ENCODE data around the gene ST3GAL2. TPM values are rescaled to one million over a fixed set of nuclear protein-coding genes. Genes with fewer than 3 reads are reported as not detected.
"Not testable (repeated sequence)": the region's sequence is repeated elsewhere in the genome, so short reads cannot be mapped to it uniquely, and the experiment has no call there.

The ST3GAL2 gene
- total and polyA plus RNA-seq, 5 donors = 13.3 to 21.3 (median 18.9) TPM

DNA sequence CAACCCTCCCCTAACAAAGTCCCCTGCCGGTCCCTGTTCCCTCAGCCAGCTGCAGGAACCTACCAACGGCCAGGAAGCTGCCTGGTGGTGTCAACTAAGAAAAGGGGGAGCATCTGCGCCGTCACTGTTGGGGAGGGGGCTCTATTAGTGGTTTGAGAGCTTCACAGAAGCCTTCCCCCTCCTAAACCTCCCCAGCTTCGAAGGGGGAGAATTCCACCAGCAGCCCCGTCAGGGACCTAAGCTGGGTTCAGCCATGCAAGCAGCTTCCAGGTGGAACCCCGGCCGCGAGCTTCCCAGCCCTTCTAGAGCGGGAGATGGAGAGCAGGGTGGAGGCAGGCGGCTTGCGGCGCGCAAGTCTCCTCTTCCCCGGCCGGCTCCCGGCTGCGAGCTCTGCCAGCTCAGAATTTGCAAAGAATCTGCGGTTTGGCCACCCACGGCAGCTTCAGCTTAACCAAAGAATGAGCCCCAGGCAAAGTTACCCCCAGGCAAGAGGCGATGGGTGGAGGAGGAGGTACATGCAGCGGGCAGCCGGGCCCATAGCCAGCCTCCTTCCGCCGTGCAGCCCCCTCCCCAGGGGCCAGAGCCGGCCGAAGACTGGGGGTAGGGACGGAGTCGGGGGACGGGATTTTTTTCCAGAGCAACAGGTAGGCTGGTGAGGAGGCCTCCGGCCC is 58.5 kb downstream of the ST3GAL2 start:
- intact Hi-C loops (cut with DNase I) = loop anchor here in 2 of 4 donors (10.0 kb wide), 1 partner anchor 54 kb away; the partner anchor contains the start of gene ST3GAL2 (in 2 of the 2)

DNA sequence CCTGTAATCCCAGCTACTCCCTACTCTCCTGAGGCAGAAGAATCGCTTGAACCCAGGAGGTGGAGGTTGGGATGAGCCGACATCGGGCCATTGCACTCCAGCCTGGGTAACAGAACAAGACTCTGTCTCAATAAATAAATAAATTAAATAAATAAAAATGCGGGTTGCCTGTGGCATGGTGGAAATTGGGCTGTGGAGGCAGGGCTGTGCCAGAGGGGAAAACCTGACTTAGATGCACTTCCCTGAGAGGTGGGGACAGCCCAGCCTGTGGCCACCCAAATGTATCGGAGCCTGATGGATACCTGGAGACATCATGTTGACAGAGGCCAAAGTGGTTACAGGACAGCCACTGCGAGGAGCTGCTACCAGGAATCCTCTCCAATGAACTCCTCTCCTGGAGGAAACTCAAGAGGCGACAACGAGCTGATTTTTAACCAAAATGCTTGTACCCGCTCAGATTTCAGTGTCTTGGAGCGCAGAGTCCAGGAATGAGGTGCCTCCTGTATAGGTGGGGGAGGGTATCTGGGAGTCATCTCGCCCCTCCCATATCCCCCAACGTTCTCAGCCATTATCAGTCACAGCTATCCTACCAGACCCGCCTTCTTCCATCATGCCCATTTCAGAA is 59.9 kb downstream of the ST3GAL2 start:
- intact Hi-C loops (cut with DNase I) = loop anchor here in 2 of 4 donors (10.0 kb wide), 2 partner anchors 146 to 276 kb away; partner anchors contain the start of genes COG4 (in 1 of the 2) and SF3B3 (in 1 of the 2)
- no peak for ATAC-seq

More for the DNA sequence above, 58.5 kb downstream of the ST3GAL2 start:
- ATAC-seq = peak; percentile 35 to 42
- H3K27me3 ChIP-seq (ENCODE audit: control insufficient read depth, insufficient read depth) = no peaks in the 10 kb centered on the region
- H3K4me3 ChIP-seq (ENCODE audit: low read length) = peak overlapping the region; percentile 57
- no peaks in the 10 kb centered on the region for H3K4me1 ChIP-seq (ENCODE audit: control insufficient read depth, insufficient read depth, low read length)
- H3K9me3 ChIP-seq (ENCODE audit: control insufficient read depth, low read length) = no peaks in the 10 kb centered on the region
- H3K27ac ChIP-seq (ENCODE audit: low read length) = peak overlapping the region; percentile 76
- DNase-seq = peak; percentile 59 to 83 (median 77)
- WGBS = 1% methylated on average over 31 of the region's 31 CpGs

DNA sequence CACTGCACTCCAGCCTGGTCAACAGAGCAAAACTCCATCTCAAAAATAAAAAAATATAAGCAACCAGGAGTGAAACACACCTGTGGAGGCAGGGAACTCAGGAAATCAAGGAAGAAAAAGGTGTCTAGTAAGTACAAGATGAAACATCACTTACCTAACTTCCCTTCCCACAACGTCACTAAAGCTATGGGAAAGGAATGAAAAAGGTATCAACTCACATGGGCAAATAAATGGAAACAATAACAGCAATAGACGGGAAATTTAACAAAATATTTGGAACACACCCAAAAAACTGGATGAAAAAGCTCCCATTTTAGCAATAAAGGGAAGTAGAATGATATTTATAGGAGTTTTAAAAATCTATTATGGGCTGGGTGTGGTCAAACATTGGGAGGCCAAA is 61.1 kb downstream of the ST3GAL2 start:
- 71% methylated on average over 2 of the region's 2 CpGs for WGBS
- Histone ChIP-seq H3K9me3 (ENCODE audit: control insufficient read depth, low read length) (no peaks in the 10 kb centered on the region), H3K4me1 (ENCODE audit: control insufficient read depth, insufficient read depth, low read length) (no peaks in the 10 kb centered on the region), H3K4me3 (ENCODE audit: low read length) (no peak overlapping the region), H3K27ac (ENCODE audit: low read length) (no peak overlapping the region), H3K27me3 (ENCODE audit: control insufficient read depth, insufficient read depth) (no peaks in the 10 kb centered on the region)
- intact Hi-C loops (cut with DNase I) = loop anchor here in 2 of 4 donors (10.0 kb wide), 2 partner anchors 147 to 277 kb away; partner anchors contain the start of genes COG4 (in 1 of the 2) and SF3B3 (in 1 of the 2)
- DNase-seq (no peak), ATAC-seq (no peak)

More for the DNA sequence above, 59.9 kb downstream of the ST3GAL2 start:
- WGBS = 83% methylated on average over 13 of the region's 13 CpGs
- H3K4me1 ChIP-seq (ENCODE audit: control insufficient read depth, insufficient read depth, low read length) = no peaks in the 10 kb centered on the region
- no peaks in the 10 kb centered on the region for H3K9me3 ChIP-seq (ENCODE audit: control insufficient read depth, low read length)
- no peak overlapping the region for H3K4me3 ChIP-seq (ENCODE audit: low read length)
- H3K27me3 ChIP-seq (ENCODE audit: control insufficient read depth, insufficient read depth) = no peaks in the 10 kb centered on the region
- no peak overlapping the region for H3K27ac ChIP-seq (ENCODE audit: low read length)
- DNase-seq = no peak

DNA sequence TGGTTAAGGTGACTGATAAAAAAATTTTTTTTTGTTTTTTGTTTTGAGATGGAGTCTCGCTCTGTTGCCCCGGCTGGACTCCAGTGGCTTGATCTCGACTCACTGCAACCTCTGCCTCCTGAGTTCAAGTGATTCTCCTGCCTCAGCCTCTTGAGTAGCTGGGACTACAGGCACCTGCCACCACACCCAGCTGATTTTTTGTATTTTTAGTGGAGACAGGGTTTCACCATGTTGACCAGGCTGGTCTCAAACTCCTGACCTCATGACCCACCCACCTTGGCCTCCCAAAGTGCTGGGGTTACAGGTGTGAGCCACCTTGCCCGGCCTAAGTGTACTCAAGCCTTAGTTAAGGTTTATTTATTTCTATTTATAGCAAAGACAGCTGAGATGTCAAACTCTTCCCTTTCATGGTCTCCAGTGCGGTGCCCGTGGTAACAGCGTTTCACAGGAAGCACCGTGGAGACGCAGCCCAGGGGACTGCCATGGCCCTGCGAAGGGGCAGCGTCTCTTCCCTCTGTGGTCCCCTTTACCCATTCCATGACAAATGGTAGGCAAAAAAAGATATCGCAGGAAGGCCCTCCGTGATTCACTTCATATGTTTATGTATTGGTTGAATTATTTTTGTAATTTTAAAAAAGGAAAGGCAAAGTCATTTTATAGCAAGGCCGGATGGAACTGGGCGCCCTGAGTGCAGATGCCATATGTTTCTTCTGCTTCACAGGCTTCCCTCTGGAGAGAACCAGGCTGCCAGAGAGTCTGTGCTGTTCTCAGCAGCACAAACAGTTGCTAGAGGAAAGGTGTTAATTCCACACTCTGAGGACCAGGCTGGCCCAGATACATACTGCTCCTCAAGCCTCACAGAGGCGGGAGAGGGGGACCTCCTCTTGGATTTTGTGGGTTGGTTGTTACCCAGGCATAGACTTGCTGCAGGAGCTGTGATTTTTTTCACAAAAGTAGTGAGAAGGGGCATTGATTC is 63.0 kb downstream of the ST3GAL2 start:
- no peaks in the 10 kb centered on the region for H3K4me1 ChIP-seq (ENCODE audit: control insufficient read depth, insufficient read depth, low read length)
- H3K9me3 ChIP-seq (ENCODE audit: control insufficient read depth, low read length) = no peaks in the 10 kb centered on the region
- H3K4me3 ChIP-seq (ENCODE audit: low read length) = no peak overlapping the region
- 86% methylated on average over 16 of the region's 16 CpGs for WGBS
- no peaks in the 10 kb centered on the region for H3K27me3 ChIP-seq (ENCODE audit: control insufficient read depth, insufficient read depth)
- intact Hi-C loops (cut with DNase I) = loop anchor here in 2 of 4 donors (10.0 kb wide), 2 partner anchors 149 to 279 kb away; partner anchors contain the start of genes COG4 (in 1 of the 2) and SF3B3 (in 1 of the 2)
- DNase-seq (peak in 1 of 3 donors; percentile 37), ATAC-seq (no peak)
- H3K27ac ChIP-seq (ENCODE audit: low read length) = no peak overlapping the region

DNA sequence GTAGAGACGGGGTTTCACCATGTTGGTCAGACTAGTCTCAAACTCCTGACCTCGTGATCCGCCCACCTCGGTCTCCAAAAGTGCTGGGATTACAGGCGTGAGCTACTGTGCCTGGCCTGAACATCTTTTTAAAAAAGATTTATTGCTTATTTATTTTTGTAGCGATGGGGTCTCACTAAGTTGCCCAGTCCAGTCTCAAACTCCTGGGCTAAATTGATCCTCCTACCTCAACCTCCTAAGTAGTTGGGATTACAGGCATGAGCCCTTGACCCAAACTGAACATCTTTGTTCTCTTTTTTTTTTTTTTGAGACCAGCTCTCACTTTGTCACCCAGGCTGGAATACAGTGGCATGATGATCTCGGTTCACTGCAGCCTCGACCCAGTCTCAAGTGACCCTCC is 64.7 kb downstream of the ST3GAL2 start:
- intact Hi-C loops (cut with DNase I) = loop anchor here in 2 of 4 donors (10.0 kb wide), 2 partner anchors 151 to 281 kb away; partner anchors contain the start of genes COG4 (in 1 of the 2) and SF3B3 (in 1 of the 2)

DNA sequence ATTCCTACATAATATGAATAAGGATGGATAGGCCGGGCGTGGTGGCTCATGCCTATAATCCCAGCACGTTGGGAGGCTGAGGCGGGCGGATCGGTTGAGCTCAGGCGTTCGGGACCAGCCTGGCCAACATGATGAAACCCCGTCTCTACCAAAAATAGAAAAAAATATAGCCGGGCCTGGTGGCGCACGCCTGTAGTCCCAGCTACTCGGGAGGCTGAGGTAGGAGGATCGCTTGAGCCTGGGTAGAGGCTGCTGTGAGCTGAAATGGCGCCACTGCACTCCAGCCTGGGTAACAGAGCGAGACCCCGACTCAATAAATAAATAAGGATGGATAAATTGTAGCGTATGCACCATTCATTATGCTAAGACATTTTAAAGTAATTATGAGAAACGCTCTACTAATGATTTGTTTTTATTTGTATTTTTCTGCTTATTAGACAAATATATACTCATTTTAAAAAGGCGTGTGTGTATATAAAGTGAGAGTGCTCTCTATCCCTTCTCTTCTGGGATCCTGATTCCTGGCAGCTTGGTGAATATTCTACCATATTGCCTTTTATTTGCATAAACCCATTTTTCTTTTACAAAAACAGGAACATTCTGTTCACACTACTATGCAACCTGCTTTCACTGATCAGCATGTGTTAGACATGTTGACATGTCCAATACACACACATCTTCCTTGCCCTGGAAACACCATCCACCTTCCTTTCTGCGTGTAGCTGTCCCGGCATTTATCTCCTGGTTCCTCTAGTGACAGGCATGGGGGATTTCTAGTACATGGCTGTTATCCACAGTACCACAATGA is 65.8 kb downstream of the ST3GAL2 start:
- DNase-seq = no peak
- no peak for ATAC-seq
- intact Hi-C loops (cut with DNase I) = loop anchor here in 2 of 4 donors (10.0 kb wide), 2 partner anchors 152 to 282 kb away; partner anchors contain the start of genes COG4 (in 1 of the 2) and SF3B3 (in 1 of the 2)

More for the DNA sequence above, 64.7 kb downstream of the ST3GAL2 start:
- peak in 1 of 3 donors; percentile 11 for DNase-seq
- ATAC-seq = no peak
- H3K4me1 ChIP-seq (ENCODE audit: control insufficient read depth, insufficient read depth, low read length) = no peaks in the 10 kb centered on the region
- H3K9me3 ChIP-seq (ENCODE audit: control insufficient read depth, low read length) = no peaks in the 10 kb centered on the region
- no peaks in the 10 kb centered on the region for H3K27me3 ChIP-seq (ENCODE audit: control insufficient read depth, insufficient read depth)
- H3K4me3 ChIP-seq (ENCODE audit: low read length) = no peak overlapping the region
- WGBS = 96% methylated on average over 8 of the region's 8 CpGs
- no peak overlapping the region for H3K27ac ChIP-seq (ENCODE audit: low read length)

DNA sequence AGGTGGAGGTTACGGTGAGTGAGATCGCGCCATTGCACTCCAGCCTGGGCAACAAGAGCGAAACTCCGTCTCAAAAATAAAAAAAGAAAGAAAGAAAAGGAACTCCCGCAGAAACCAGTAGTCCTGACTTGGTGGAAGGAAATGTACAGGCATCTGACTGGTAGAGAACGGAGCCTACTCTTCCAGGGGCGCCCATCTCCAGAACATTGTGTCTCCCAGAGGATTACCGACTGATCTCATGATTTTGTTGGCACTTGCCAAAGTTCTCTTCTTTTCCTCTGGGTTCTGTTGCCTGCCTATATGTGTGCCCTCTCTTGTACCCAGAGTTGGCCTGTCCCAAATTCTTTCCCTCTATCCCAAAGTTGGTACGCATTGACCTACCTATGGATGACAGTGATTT is 68.0 kb downstream of the ST3GAL2 start:
- ATAC-seq (no peak), DNase-seq (peak in 1 of 3 donors; percentile 15)
- no peak overlapping the region for H3K27ac ChIP-seq (ENCODE audit: low read length)
- H3K4me1 ChIP-seq (ENCODE audit: control insufficient read depth, insufficient read depth, low read length) = no peaks in the 10 kb centered on the region
- 91% methylated on average over 10 of the region's 10 CpGs for WGBS
- no peak overlapping the region for H3K4me3 ChIP-seq (ENCODE audit: low read length)
- intact Hi-C loops (cut with DNase I) = loop anchor here in 2 of 4 donors (10.0 kb wide), 2 partner anchors 154 to 284 kb away; partner anchors contain the start of genes COG4 (in 1 of the 2) and SF3B3 (in 1 of the 2)
- no peaks in the 10 kb centered on the region for H3K9me3 ChIP-seq (ENCODE audit: control insufficient read depth, low read length)
- H3K27me3 ChIP-seq (ENCODE audit: control insufficient read depth, insufficient read depth) = no peaks in the 10 kb centered on the region

More for the DNA sequence above, 65.8 kb downstream of the ST3GAL2 start:
- 96% methylated on average over 22 of the region's 22 CpGs for WGBS
- H3K27me3 ChIP-seq (ENCODE audit: control insufficient read depth, insufficient read depth) = no peaks in the 10 kb centered on the region
- no peaks in the 10 kb centered on the region for H3K9me3 ChIP-seq (ENCODE audit: control insufficient read depth, low read length)
- no peak overlapping the region for H3K4me3 ChIP-seq (ENCODE audit: low read length)
- H3K4me1 ChIP-seq (ENCODE audit: control insufficient read depth, insufficient read depth, low read length) = no peaks in the 10 kb centered on the region
- no peak overlapping the region for H3K27ac ChIP-seq (ENCODE audit: low read length)

DNA sequence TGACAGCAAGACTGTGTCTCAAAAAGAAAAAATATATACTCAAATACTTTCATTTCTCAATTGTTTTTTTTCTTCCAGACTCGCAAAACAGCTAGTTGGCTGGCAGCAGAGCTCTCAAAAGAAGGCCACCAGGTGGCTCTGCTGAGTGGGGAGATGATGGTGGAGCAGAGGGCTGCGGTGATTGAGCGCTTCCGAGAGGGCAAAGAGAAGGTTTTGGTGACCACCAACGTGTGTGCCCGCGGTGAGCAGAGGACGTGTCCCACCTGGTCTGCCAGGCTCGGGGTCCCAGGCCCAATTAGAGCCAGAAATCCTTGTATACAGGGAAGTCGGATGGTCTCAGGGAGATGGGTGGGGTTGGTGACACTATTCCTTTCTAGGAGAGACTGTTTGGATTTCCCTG is 68.8 kb downstream of the ST3GAL2 start:
- not testable (repeated sequence) for H3K4me1 ChIP-seq (ENCODE audit: control insufficient read depth, insufficient read depth, low read length); H3K27me3 ChIP-seq (ENCODE audit: control insufficient read depth, insufficient read depth); H3K4me3 ChIP-seq (ENCODE audit: low read length); H3K27ac ChIP-seq (ENCODE audit: low read length); H3K9me3 ChIP-seq (ENCODE audit: control insufficient read depth, low read length)
- ATAC-seq (peak; percentile 67 to 79), DNase-seq (peak in 2 of 3 donors; percentile 65 to 72)
- WGBS = 39% methylated on average over 10 of the region's 10 CpGs
- intact Hi-C loops (cut with DNase I) = loop anchor here in 2 of 4 donors (10.0 kb wide), 2 partner anchors 155 to 285 kb away; partner anchors contain the start of genes COG4 (in 1 of the 2) and SF3B3 (in 1 of the 2)

DNA sequence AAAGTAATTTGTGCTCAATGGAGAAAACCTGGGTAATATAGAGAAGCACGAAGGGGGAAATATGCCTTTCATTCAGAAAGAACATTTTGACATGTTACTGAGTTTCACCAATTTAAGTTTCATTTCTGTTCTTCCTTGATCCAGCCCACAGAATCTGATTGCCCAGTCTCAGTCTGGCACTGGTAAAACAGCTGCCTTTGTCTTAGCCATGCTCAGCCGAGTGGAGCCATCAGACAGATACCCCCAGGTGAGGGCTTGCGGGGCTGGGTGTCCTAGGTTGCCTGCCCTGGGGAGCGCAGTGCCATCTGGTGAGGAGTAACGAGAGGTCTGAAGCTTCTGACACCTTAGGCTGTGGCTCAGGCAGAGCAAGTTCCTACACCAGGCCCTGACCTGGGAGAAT is 74.5 kb downstream of the ST3GAL2 start:
- intact Hi-C loops (cut with DNase I) = no loop called here
- 91% methylated on average over 5 of the region's 5 CpGs for WGBS
- H3K4me1 ChIP-seq (ENCODE audit: control insufficient read depth, insufficient read depth, low read length) = no peaks in the 10 kb centered on the region
- no peaks in the 10 kb centered on the region for H3K27me3 ChIP-seq (ENCODE audit: control insufficient read depth, insufficient read depth)
- H3K4me3 ChIP-seq (ENCODE audit: low read length) = no peak overlapping the region
- ATAC-seq (peak in 1 of 2 donors; percentile 15), DNase-seq (no peak)
- H3K9me3 ChIP-seq (ENCODE audit: control insufficient read depth, low read length) = no peaks in the 10 kb centered on the region
- no peak overlapping the region for H3K27ac ChIP-seq (ENCODE audit: low read length)
